AG04449 (cell line): ENCODE results near the gene STAP2.
A peak's percentile ranks its signal among the peaks of the same experiment; 100 is the strongest.
"Not testable (repeated sequence)": the region's sequence is repeated elsewhere in the genome, so short reads cannot be mapped to it uniquely, and the experiment has no call there.

ENCODE experiments used
- CTCF ChIA-PET: fragments of 350-600 bp; formaldehyde crosslinking; extraction: SDS; loops from one replicate; lab custom pipeline; 2021; ENCODE audit warnings: antibody characterized with exemption; lab: Yijun Ruan, JAX
- POLR2A ChIA-PET: fragments of 400-600, 350-600 bp; formaldehyde crosslinking; extraction: SDS; loops from one replicate; lab custom pipeline; 2020; ENCODE audit warnings: antibody characterized with exemption, inconsistent platforms; lab: Yijun Ruan, JAX
- DNase-seq: peaks from one replicate; pipeline ENCODE4 v3.0.0-alpha.2; 2010; ENCODE audit warnings: low read depth, low spot score
- H3K4me3 ChIP-seq: 2 replicates; pipeline ENCODE4 v1.5.1; 2011; ENCODE audit warnings: low read depth, mild to moderate bottlenecking, control low read depth, low read length
- CTCF ChIP-seq: IDR thresholded peaks from one replicate; pipeline ENCODE4 v1.5.1; 2011; ENCODE audit warnings: mild to moderate bottlenecking, moderate library complexity, low read length, control low read depth, inconsistent platforms; ENCODE audit not compliant: insufficient read depth; ENCODE audit errors: missing control alignments

The STAP2 gene

GRCh38 chr19:4354282-4354681, 15.7 kb upstream of the STAP2 start:
- H3K4me3 ChIP-seq: no peak overlapping the region
- no peak for DNase-seq
- ChIA-PET POLR2A (no interaction called here), CTCF (interaction anchor here (2.9 to 4.4 kb wide), 5 partner anchors 10 to 21 kb away, joined by 16 to 68 read pairs (median 32); partner anchors contain the start of genes MPND and STAP2)
- no peak for TF ChIP-seq CTCF

GRCh38 chr19:4352701-4353121, 14.1 kb upstream of the STAP2 start:
- ChIA-PET CTCF (interaction anchor here (0.6 to 4.4 kb wide), 28 partner anchors 10 to 85 kb away, joined by 3 to 68 read pairs (median 4); partner anchors contain the start of genes FSD1, MPND, SH3GL1 and STAP2), POLR2A (interaction anchor here (0.8 to 1.4 kb wide), 3 partner anchors 9 to 10 kb away, joined by 3 to 6 read pairs (median 6); partner anchors contain the start of gene MPND)

GRCh38 chr19:4350726-4351125, 12.1 kb upstream of the STAP2 start:
- ChIA-PET POLR2A (no interaction called here), CTCF (interaction anchor here (1.5 to 3.6 kb wide), 3 partner anchors 12 to 84 kb away, joined by 3 to 32 read pairs (median 5); no protein-coding TSS in a partner anchor)
- H3K4me3 ChIP-seq: no peak overlapping the region
- DNase-seq: no peak
- no peak for TF ChIP-seq CTCF

More at GRCh38 chr19:4352701-4353121, 14.1 kb upstream of the STAP2 start:
- DNase-seq: no peak
- H3K4me3 ChIP-seq: no peak overlapping the region
- TF ChIP-seq CTCF: peak; percentile 72

GRCh38 chr19:4350111-4350510, 11.5 kb upstream of the STAP2 start:
- DNase-seq: no peak
- ChIA-PET POLR2A (no interaction called here), CTCF (interaction anchor here (1.5 to 2.1 kb wide), 2 partner anchors 13 to 83 kb away, joined by 3 to 5 read pairs; no protein-coding TSS in a partner anchor)
- no peak for TF ChIP-seq CTCF
- no peak overlapping the region for H3K4me3 ChIP-seq

GRCh38 chr19:4349225-4349624, 10.6 kb upstream of the STAP2 start:
- CTCF ChIA-PET: interaction anchor here (0.9 to 2.1 kb wide), 3 partner anchors 26 to 82 kb away, joined by 3 to 5 read pairs (median 3); partner anchors contain the start of gene SH3GL1
- POLR2A ChIA-PET: not testable (repeated sequence)

GRCh38 chr19:4347521-4347920, 8.9 kb upstream of the STAP2 start:
- no peak overlapping the region for H3K4me3 ChIP-seq
- CTCF ChIA-PET: interaction anchor here (1.0 kb wide), 1 partner anchor 79 kb away, joined by 3 read pairs; no protein-coding TSS in a partner anchor
- DNase-seq: no peak
- POLR2A ChIA-PET: no interaction called here
- no peak for TF ChIP-seq CTCF

More at GRCh38 chr19:4349225-4349624, 10.6 kb upstream of the STAP2 start:
- not testable (repeated sequence) for H3K4me3 ChIP-seq, DNase-seq

GRCh38 chr19:4346020-4346383, 7.4 kb upstream of the STAP2 start:
- POLR2A ChIA-PET: no interaction called here
- no peak for DNase-seq
- no peak for TF ChIP-seq CTCF
- H3K4me3 ChIP-seq: no peak overlapping the region
- CTCF ChIA-PET: interaction anchor here (1.0 kb wide), 1 partner anchor 56 kb away, joined by 3 read pairs; no protein-coding TSS in a partner anchor
